HCT116 (cell line): ENCODE data around the gene TAF4.

Source experiments
- CTCF ChIP-seq, 3 experiments: fragments of 200-600 bp in 1 of 3; sonication (generic) in 1 of 3; IDR thresholded peaks in 2 of 3; conservative IDR thresholded peaks in 1 of 3; 2 replicates each; pipeline ENCODE4 v1.5.1; 2012 to 2017; ENCODE audit warnings: low read depth in 2 of 3, low read length in 2 of 3, antibody characterized with exemption in 1 of 3, borderline replicate concordance in 1 of 3, control low read depth in 1 of 3, mild to moderate bottlenecking in 1 of 3, mixed read lengths in 1 of 3, mixed run types in 1 of 3, moderate library complexity in 1 of 3; ENCODE audit not compliant: insufficient read depth in 1 of 3
- EZH2 ChIP-seq: fragments of 200-600 bp; sonication (generic); IDR thresholded peaks from 2 replicates; pipeline ENCODE4 v1.6.1; 2017; ENCODE audit warnings: antibody characterized with exemption, mixed run types
- MAX ChIP-seq: IDR thresholded peaks from 2 replicates; pipeline ENCODE4 v1.6.1; 2012
- POLR2AphosphoS5 ChIP-seq: IDR thresholded peaks from 2 replicates; pipeline ENCODE4 v1.6.1; 2011; ENCODE audit warnings: mild to moderate bottlenecking, low read depth, low read length, moderate library complexity
- SP1 ChIP-seq: IDR thresholded peaks from 2 replicates; pipeline ENCODE4 v1.6.1; 2012; ENCODE audit warnings: low read depth
- ZNF274 ChIP-seq: fragments of 200-500 bp; sonication (Bioruptor generic); IDR thresholded peaks from 2 replicates; pipeline ENCODE4 v1.6.1; 2014; ENCODE audit warnings: mild to moderate bottlenecking, low read depth, low read length, inconsistent platforms

GRCh38 chr20:61963885-61964674, 101.6 kb downstream of the TAF4 start:
- TF ChIP-seq ZNF274, result no peak
- no peak for TF ChIP-seq EZH2
- no peak for TF ChIP-seq SP1
- TF ChIP-seq POLR2AphosphoS5, result no peak
- no peak for TF ChIP-seq MAX
- TF ChIP-seq CTCF (IDR thresholded peaks at IDR 0.05 in 2 of 3, conservative IDR thresholded peaks at IDR 0.05 in 1 of 3; ENCODE audit: borderline replicate concordance in 1 of 3, insufficient read depth in 1 of 3, low read depth in 2 of 3, low read length in 2 of 3), result no peak
